Gastroesophageal sphincter (tissue), 4 donors: ENCODE results near the gene CD200R1. TPM values are rescaled to one million over a fixed set of nuclear protein-coding genes. Genes with fewer than 3 reads are reported as not detected.

Source experiments
- ATAC-seq: fragments of 150-250 bp; one replicate; pipeline ENCODE4 v1.9.1; 2016; ENCODE audit warnings: mild to moderate bottlenecking, moderate library complexity
- H3K27ac ChIP-seq, 4 donors: fragments of 200-600 bp; sonication (generic) in 3 of 4; 1 replicate in 3 of 4; 2 replicates in 1 of 4; pipeline ENCODE4 v1.5.1; 2016 to 2019
- H3K27me3 ChIP-seq: fragments of 200-600 bp; sonication (generic); one replicate; pipeline ENCODE4 v1.5.1; 2019
- H3K36me3 ChIP-seq, 2 donors: fragments of 200-600 bp; sonication (generic); one replicate each; pipeline ENCODE4 v1.5.1; 2019; ENCODE audit warnings: control low read depth in 1 of 2
- H3K4me1 ChIP-seq, 3 donors: fragments of 200-600 bp; sonication (generic); 1 replicate in 2 of 3; 2 replicates in 1 of 3; pipeline ENCODE4 v1.5.1; 2016 to 2019; ENCODE audit warnings: control low read depth in 2 of 3
- H3K4me3 ChIP-seq, 2 donors: fragments of 200-600 bp; sonication (generic); one replicate each; pipeline ENCODE4 v1.5.1; 2019; ENCODE audit warnings: mild to moderate bottlenecking in 1 of 2, moderate library complexity in 1 of 2
- H3K9me3 ChIP-seq, 3 donors: fragments of 200-600 bp; sonication (generic); one replicate each; pipeline ENCODE4 v1.5.1; 2017 to 2019; ENCODE audit warnings: control low read depth in 2 of 3
- CTCF ChIP-seq, 4 experiments: fragments of 200-600 bp in 2 of 4; fragments of 450-650 bp in 2 of 4; sonication (generic) in 1 of 4; IDR thresholded peaks; one replicate each; pipeline ENCODE4 v1.5.1; 2017 to 2019; ENCODE audit warnings: antibody characterized with exemption in 4 of 4, mild to moderate bottlenecking in 2 of 4, moderate library complexity in 2 of 4
- EP300 ChIP-seq: sonication (generic); formaldehyde crosslinking; IDR thresholded peaks from one replicate; pipeline ENCODE4 v1.6.1; 2017; ENCODE audit warnings: antibody characterized with exemption, mild to moderate bottlenecking
- POLR2A ChIP-seq, 2 donors: fragments of 450-650 bp; IDR thresholded peaks; one replicate each; pipeline ENCODE4 v1.6.1; 2017; ENCODE audit warnings: antibody characterized with exemption in 2 of 2, mild to moderate bottlenecking in 2 of 2, moderate library complexity in 1 of 2
- POLR2AphosphoS5 ChIP-seq: sonication (generic); formaldehyde crosslinking; IDR thresholded peaks from one replicate; pipeline ENCODE4 v1.6.1; 2017; ENCODE audit warnings: antibody characterized with exemption
- WGBS, 2 donors: methylation state at CpG; one replicate each; pipeline ENCODE4 v1.1.5; 2018; ENCODE audit warnings: low coverage in 1 of 2; 5-methylcytosine and 5-hydroxymethylcytosine counted together
- total RNA-seq, 4 donors: library from RNA; depleted of rRNA; stranded (reverse); fragments of >200 nt; gene quantifications; one replicate each; pipeline ENCODE4 v1.1.0, GENCODE V29; 2016

The CD200R1 gene
- 1 to 10 TPM in 3 of 4 donors, under 1 TPM in 1; 0.78 to 4.9 (median 1.8) TPM for total RNA-seq

- ATAC-seq = no peak
- no peak within 1 kb of the TSS for H3K27ac ChIP-seq
- H3K36me3 ChIP-seq = no peaks in the 10 kb centered on the region
- TF ChIP-seq EP300 = no peak
- TF ChIP-seq POLR2AphosphoS5 = no peak
- no peak for TF ChIP-seq CTCF (IDR thresholded peaks at IDR 0.05)
- no peak for TF ChIP-seq POLR2A (IDR thresholded peaks at IDR 0.05)
- H3K4me1 ChIP-seq = no peaks in the 10 kb centered on the region
- H3K27me3 ChIP-seq = no peaks in the 10 kb centered on the region
- peak within 1 kb of the TSS; percentile 17 to 23 for H3K4me3 ChIP-seq
- H3K9me3 ChIP-seq = no peaks in the 10 kb centered on the region
- WGBS, 2 donors = 19 to 50% methylated on average over 2 to 5 of the region's 5 CpGs
These were observed at the start of gene CD200R1 for GRCh38 chr3:112974894-112975293. CD200R1 (minus strand) TSS chr3:112975103; CDS start chr3:112974857, 246 bp downstream.

GRCh38 chr3:113021471-113021870 is 46.6 kb upstream of the CD200R1 start:
- no peak for TF ChIP-seq CTCF (IDR thresholded peaks at IDR 0.05)
- no peak for TF ChIP-seq POLR2AphosphoS5
- TF ChIP-seq EP300 = no peak
- no peak for TF ChIP-seq POLR2A (IDR thresholded peaks at IDR 0.05)
- Histone ChIP-seq H3K27ac (no peak overlapping the region), H3K27me3 (no peaks in the 10 kb centered on the region), H3K4me3 (no peak overlapping the region), H3K36me3 (peaks cover 0 to 9% of the 10 kb centered on the region in 2 donors), H3K4me1 (peaks cover 9 to 33% (median 14%) of the 10 kb centered on the region in 3 donors), H3K9me3 (no peaks in the 10 kb centered on the region)
- ATAC-seq = no peak
- WGBS, 2 donors = 55 to 69% methylated on average over 2 of the region's 2 CpGs

GRCh38 chr3:113019182-113020137 is 44.6 kb upstream of the CD200R1 start:
- ATAC-seq = peak; percentile 98
- Histone ChIP-seq H3K36me3 (peaks cover 0 to 29% of the 10 kb centered on the region in 2 donors), H3K9me3 (no peaks in the 10 kb centered on the region), H3K27ac (peak overlapping the region; percentile 77 to 96 (median 92)), H3K27me3 (no peaks in the 10 kb centered on the region), H3K4me3 (peak overlapping the region; percentile 69 to 71), H3K4me1 (peaks cover 9 to 36% (median 14%) of the 10 kb centered on the region in 3 donors)
- TF ChIP-seq POLR2AphosphoS5 (peak; percentile 72), POLR2A (IDR thresholded peaks at IDR 0.05) (peak; percentile 44 to 67), EP300 (no peak)
- WGBS, 2 donors = 10 to 44% methylated on average over 2 to 17 of the region's 63 CpGs

GRCh38 chr3:113018536-113019181 is 43.8 kb upstream of the CD200R1 start:
- Histone ChIP-seq H3K27ac (peak overlapping the region; percentile 77 to 96 (median 92)), H3K4me3 (peak overlapping the region; percentile 69 to 71), H3K9me3 (no peaks in the 10 kb centered on the region), H3K4me1 (peaks cover 9 to 42% (median 14%) of the 10 kb centered on the region in 3 donors), H3K36me3 (peaks cover 0 to 37% of the 10 kb centered on the region in 2 donors), H3K27me3 (no peaks in the 10 kb centered on the region)
- WGBS, 2 donors = 11 to 12% methylated on average over 3 to 9 of the region's 13 CpGs
- ATAC-seq = peak; percentile 3
- TF ChIP-seq POLR2A (IDR thresholded peaks at IDR 0.05) (no peak), POLR2AphosphoS5 (no peak), CTCF (IDR thresholded peaks at IDR 0.05) (no peak), EP300 (no peak)

- Histone ChIP-seq H3K9me3 (no peaks in the 10 kb centered on the region), H3K4me3 (no peak overlapping the region), H3K4me1 (peaks cover 4 to 29% (median 8%) of the 10 kb centered on the region in 3 donors), H3K27me3 (no peaks in the 10 kb centered on the region), H3K36me3 (peaks cover 0 to 80% of the 10 kb centered on the region in 2 donors), H3K27ac (no peak overlapping the region)
- TF ChIP-seq EP300 (no peak), POLR2AphosphoS5 (no peak), POLR2A (IDR thresholded peaks at IDR 0.05) (no peak), CTCF (IDR thresholded peaks at IDR 0.05) (no peak)
- no peak for ATAC-seq
These were observed 38.7 kb upstream of the CD200R1 start for GRCh38 chr3:113013593-113013992.
